Measurements from ENCODE around the gene LRRC49. TPM values are rescaled to one million over a fixed set of nuclear protein-coding genes. Genes with fewer than 3 reads are reported as not detected.

The LRRC49 gene
- total RNA-seq, 2 donors from 2014 or later, result 2.4 to 2.8 TPM

- Histone ChIP-seq H3K36me3 (no peaks in the 10 kb centered on the region), H3K27me3 (no peaks in the 10 kb centered on the region), H3K4me3 (no peak overlapping the region), H3K27ac (no peak overlapping the region), H3K9ac (ENCODE audit: low read depth in 2 of 2, low read length in 2 of 2) (no peak overlapping the region), H3K4me1 (no peaks in the 10 kb centered on the region), H3K9me3 (peaks cover 7% of the 10 kb centered on the region)
- intact Hi-C loops (cut with DNase I), result no loop called here
- no peak for TF ChIP-seq CTCF (IDR thresholded peaks at IDR 0.05)
- DNase-seq, result no peak
Observed at GRCh38 chr15:70907784-70908471, 15.3 kb downstream of the LRRC49 start.

GRCh38 chr15:70910958-70911357 lies 18.3 kb downstream of the LRRC49 start:
- Histone ChIP-seq H3K27ac (no peak overlapping the region), H3K27me3 (no peaks in the 10 kb centered on the region), H3K4me1 (no peaks in the 10 kb centered on the region), H3K36me3 (no peaks in the 10 kb centered on the region), H3K4me3 (no peak overlapping the region), H3K9me3 (peaks cover 7% of the 10 kb centered on the region), H3K9ac (ENCODE audit: low read depth in 2 of 2, low read length in 2 of 2) (no peak overlapping the region)
- DNase-seq, result no peak
- TF ChIP-seq CTCF (IDR thresholded peaks at IDR 0.05), result no peak
- intact Hi-C loops (cut with DNase I), result no loop called here

GRCh38 chr15:70912187-70912586 lies 19.6 kb downstream of the LRRC49 start:
- no peak overlapping the region for H3K4me3 ChIP-seq
- H3K4me1 ChIP-seq, result no peaks in the 10 kb centered on the region
- no peak for TF ChIP-seq CTCF (IDR thresholded peaks at IDR 0.05)
- peaks cover 7% of the 10 kb centered on the region for H3K9me3 ChIP-seq
- intact Hi-C loops (cut with DNase I), result no loop called here
- no peak overlapping the region for H3K9ac ChIP-seq (ENCODE audit: low read depth in 2 of 2, low read length in 2 of 2)
- H3K27me3 ChIP-seq, result no peaks in the 10 kb centered on the region
- H3K27ac ChIP-seq, result no peak overlapping the region
- DNase-seq, result no peak
- no peaks in the 10 kb centered on the region for H3K36me3 ChIP-seq

GRCh38 chr15:70916531-70916930 lies 23.9 kb downstream of the LRRC49 start:
- no peak for TF ChIP-seq CTCF (IDR thresholded peaks at IDR 0.05)
- intact Hi-C loops (cut with DNase I), result no loop called here
- Histone ChIP-seq H3K36me3 (no peaks in the 10 kb centered on the region), H3K27me3 (no peaks in the 10 kb centered on the region), H3K27ac (no peak overlapping the region), H3K9me3 (no peaks in the 10 kb centered on the region), H3K4me3 (no peak overlapping the region), H3K4me1 (no peaks in the 10 kb centered on the region), H3K9ac (ENCODE audit: low read depth in 2 of 2, low read length in 2 of 2) (no peak overlapping the region)
- no peak for DNase-seq

- no peaks in the 10 kb centered on the region for H3K27me3 ChIP-seq
- no peak overlapping the region for H3K9ac ChIP-seq (ENCODE audit: low read depth in 2 of 2, low read length in 2 of 2)
- no peak overlapping the region for H3K27ac ChIP-seq
- no peak overlapping the region for H3K4me3 ChIP-seq
- H3K9me3 ChIP-seq, result no peaks in the 10 kb centered on the region
- no peaks in the 10 kb centered on the region for H3K4me1 ChIP-seq
- TF ChIP-seq CTCF (IDR thresholded peaks at IDR 0.05), result no peak
- DNase-seq, result no peak
- H3K36me3 ChIP-seq, result no peaks in the 10 kb centered on the region
- intact Hi-C loops (cut with DNase I), result no loop called here
Observed at GRCh38 chr15:70917955-70918354, 25.3 kb downstream of the LRRC49 start.
